SK-N-MC (cell line): ENCODE measurements around the gene DTL.

ENCODE experiments used
- EZH2 ChIP-seq: fragments of 200-600 bp; sonication (generic); IDR thresholded peaks from one replicate; pipeline ENCODE4 v1.6.1; 2017; ENCODE audit warnings: antibody characterized with exemption
- POLR2AphosphoS5 ChIP-seq: IDR thresholded peaks from 2 replicates; pipeline ENCODE4 v1.6.1; 2012; ENCODE audit warnings: mild to moderate bottlenecking, low read depth, low read length, borderline replicate concordance

DNA sequence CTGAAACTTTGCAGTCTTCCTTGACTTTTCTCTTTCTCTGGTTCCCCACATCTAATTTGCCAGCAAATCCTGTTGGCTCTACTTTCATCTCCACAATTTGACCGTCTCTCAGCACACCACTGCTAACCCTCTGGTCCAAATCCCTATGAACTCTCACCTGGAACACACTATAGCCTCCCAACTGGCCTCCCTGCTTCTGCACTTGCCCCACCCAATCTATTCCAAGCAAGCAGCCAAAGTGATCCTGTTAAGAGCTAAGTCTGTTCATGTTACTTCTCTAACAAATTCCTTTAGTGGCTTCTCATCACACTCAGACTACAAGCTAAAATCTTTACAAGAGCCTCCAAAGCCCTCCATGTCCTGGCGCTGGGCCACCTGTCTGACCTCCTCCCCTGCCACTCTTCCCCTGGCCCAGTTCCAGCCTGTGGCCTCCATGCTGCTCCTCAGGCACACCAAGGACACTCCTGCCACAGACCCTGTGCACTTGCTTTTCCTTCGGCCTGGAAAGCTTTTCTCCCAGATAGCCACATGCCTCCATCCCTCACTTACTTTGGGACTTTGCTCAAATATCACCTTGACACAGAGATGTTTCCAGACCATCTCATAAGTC is 104.1 kb downstream of the DTL start:
- TF ChIP-seq POLR2AphosphoS5 (no peak), EZH2 (no peak)
